H1 (cell line): ENCODE data around the gene RPRD1A. TPM values are rescaled to one million over a fixed set of nuclear protein-coding genes. Genes with fewer than 3 reads are reported as not detected.

Source experiments
- CTCF ChIA-PET: fragments of 300-600 bp; sonication (Branson Sonifier 250); formaldehyde crosslinking; loops from one replicate; lab custom pipeline; 2021; ENCODE audit not compliant: partially characterized antibody; lab: Charles Lee
- POLR2A ChIA-PET: fragments of 300-600 bp; sonication (Branson Sonifier 250); formaldehyde crosslinking; loops from one replicate; lab custom pipeline; 2021; ENCODE audit warnings: inconsistent platforms; ENCODE audit not compliant: partially characterized antibody; lab: Charles Lee
- DNase-seq, 2 experiments: peaks; one replicate each; pipeline versions ENCODE4 v3.0.0 to v3.0.0-alpha.2; 2010 to 2022; ENCODE audit warnings: low spot score in 2 of 2, low read depth in 1 of 2, mixed read lengths in 1 of 2
- FAIRE-seq: peaks from 2 replicates; lab custom pipeline; 2011; peaks lifted over from hg19 to GRCh38; lab: Jason Lieb, UNC
- H2AFZ ChIP-seq: 2 replicates; pipeline ENCODE4 v1.8.1; 2012; ENCODE audit warnings: low read length, inconsistent platforms
- H2AK5ac ChIP-seq: 2 replicates; pipeline ENCODE4 v1.6.1; 2013; ENCODE audit warnings: low read depth, low read length
- H2BK120ac ChIP-seq: replicated peaks from 2 replicates; pipeline ENCODE3; 2013; ENCODE audit warnings: low read depth, low read length, inconsistent platforms
- H2BK12ac ChIP-seq: 2 replicates; pipeline ENCODE4 v1.6.1; 2013; ENCODE audit warnings: low read depth, low read length
- H2BK15ac ChIP-seq: 2 replicates; pipeline ENCODE4 v1.6.1; 2013; ENCODE audit warnings: low read length
- H2BK20ac ChIP-seq: 2 replicates; pipeline ENCODE4 v1.6.1; 2013; ENCODE audit warnings: low read length
- H2BK5ac ChIP-seq: 2 replicates; pipeline ENCODE4 v1.6.1; 2013; ENCODE audit warnings: low read depth, low read length
- H3K14ac ChIP-seq: 2 replicates; pipeline ENCODE4 v1.6.1; 2013; ENCODE audit warnings: inconsistent platforms; ENCODE audit not compliant: insufficient read length
- H3K18ac ChIP-seq: 2 replicates; pipeline ENCODE4 v1.6.1; 2013; ENCODE audit warnings: low read length; ENCODE audit errors: extremely low read depth
- H3K23ac ChIP-seq: 2 replicates; pipeline ENCODE4 v1.6.1; 2013; ENCODE audit warnings: inconsistent platforms; ENCODE audit not compliant: insufficient read length
- H3K23me2 ChIP-seq: 2 replicates; pipeline ENCODE4 v1.6.1; 2013; ENCODE audit warnings: low read depth, low read length
- H3K27ac ChIP-seq: 2 replicates; pipeline ENCODE4 v1.6.1; 2011; ENCODE audit warnings: low read depth, low read length, inconsistent platforms
- H3K27me3 ChIP-seq, 4 experiments: replicated peaks in 1 of 4; 1 replicate in 1 of 4; 2 replicates in 3 of 4; pipeline versions ENCODE4 v1.6.1 to v1.8.1; 2011 to 2013; ENCODE audit warnings: low read length in 3 of 4, mild to moderate bottlenecking in 3 of 4, inconsistent platforms in 2 of 4, mixed read lengths in 2 of 4, moderate library complexity in 1 of 4; ENCODE audit not compliant: control insufficient read depth in 3 of 4, insufficient read depth in 3 of 4; ENCODE audit errors: extremely low read depth in 1 of 4
- H3K36me3 ChIP-seq, 4 experiments: 2 replicates each; pipeline versions ENCODE4 v1.6.1 to v1.8.1; 2011 to 2013; ENCODE audit warnings: mild to moderate bottlenecking in 4 of 4, low read length in 3 of 4, moderate library complexity in 2 of 4, control low read depth in 1 of 4, inconsistent platforms in 1 of 4; ENCODE audit not compliant: insufficient read depth in 4 of 4, control insufficient read depth in 2 of 4
- H3K4ac ChIP-seq: replicated peaks from 2 replicates; pipeline ENCODE3; 2013; ENCODE audit warnings: low read length, low read depth, mixed read lengths, inconsistent platforms; ENCODE audit not compliant: insufficient read length
- H3K4me1 ChIP-seq, 4 experiments: replicated peaks in 1 of 4; 1 replicate in 1 of 4; 2 replicates in 3 of 4; pipeline versions ENCODE4 v1.6.1 to v1.8.1; 2011 to 2013; ENCODE audit warnings: low read length in 3 of 4, inconsistent platforms in 2 of 4, mixed read lengths in 1 of 4; ENCODE audit not compliant: insufficient read depth in 4 of 4, control insufficient read depth in 3 of 4
- H3K4me2 ChIP-seq, 2 experiments: 2 replicates each; pipeline versions ENCODE4 v1.6.1 to v1.8.1; 2011 to 2013; ENCODE audit warnings: low read depth in 2 of 2, low read length in 2 of 2, control low read depth in 1 of 2, inconsistent platforms in 1 of 2, mild to moderate bottlenecking in 1 of 2; ENCODE audit not compliant: insufficient read depth in 1 of 2
- H3K4me3 ChIP-seq, 4 experiments: fragments of 200-600, 300-600 bp in 1 of 4; sonication (generic), shearing (Covaris generic), sonication (Bioruptor Twin) in 1 of 4; 2 replicates each; pipeline versions ENCODE4 v1.5.1 to v1.8.1; 2011 to 2016; ENCODE audit warnings: low read length in 4 of 4, low read depth in 3 of 4, control low read depth in 2 of 4, inconsistent platforms in 2 of 4, mild to moderate bottlenecking in 2 of 4, mixed read lengths in 1 of 4, moderate library complexity in 1 of 4; ENCODE audit not compliant: insufficient read depth in 2 of 4; ENCODE audit errors: extremely low read depth in 1 of 4
- H3K56ac ChIP-seq: replicated peaks from 2 replicates; pipeline ENCODE3; 2013; ENCODE audit warnings: low read depth, mild to moderate bottlenecking, mixed read lengths, low read length, inconsistent platforms; ENCODE audit not compliant: insufficient read length
- H3K79me1 ChIP-seq: 2 replicates; pipeline ENCODE4 v1.6.1; 2013; ENCODE audit warnings: low read depth, low read length, control low read depth
- H3K79me2 ChIP-seq, 2 experiments: 2 replicates each; pipeline versions ENCODE4 v1.6.1 to v1.8.1; 2012 to 2013; ENCODE audit warnings: low read length in 2 of 2, mild to moderate bottlenecking in 2 of 2, inconsistent platforms in 1 of 2; ENCODE audit not compliant: insufficient read depth in 2 of 2, control insufficient read depth in 1 of 2
- H3K9ac ChIP-seq, 4 experiments: replicated peaks in 1 of 4; 1 replicate in 1 of 4; 2 replicates in 3 of 4; pipeline versions ENCODE4 v1.6.1 to v1.8.1; 2011 to 2013; ENCODE audit warnings: low read depth in 3 of 4, low read length in 3 of 4, control low read depth in 2 of 4, mild to moderate bottlenecking in 2 of 4, moderate library complexity in 2 of 4, inconsistent platforms in 1 of 4; ENCODE audit errors: extremely low read depth in 1 of 4
- H3K9me3 ChIP-seq, 2 experiments: 2 replicates each; pipeline versions ENCODE4 v1.6.1 to v1.8.1; 2012 to 2013; ENCODE audit warnings: mild to moderate bottlenecking in 2 of 2, moderate library complexity in 2 of 2, control low read depth in 1 of 2, inconsistent platforms in 1 of 2, low read depth in 1 of 2, low read length in 1 of 2, mixed read lengths in 1 of 2; ENCODE audit not compliant: insufficient read depth in 2 of 2
- H4K20me1 ChIP-seq, 2 experiments: replicated peaks in 1 of 2; 2 replicates each; pipeline versions ENCODE3 to v1.8.1; 2011 to 2013; ENCODE audit warnings: inconsistent platforms in 2 of 2, low read length in 2 of 2, mild to moderate bottlenecking in 1 of 2; ENCODE audit not compliant: insufficient read depth in 2 of 2, control insufficient read depth in 1 of 2
- H4K5ac ChIP-seq: 2 replicates; pipeline ENCODE4 v1.6.1; 2013; ENCODE audit warnings: low read length, low read depth, mixed read lengths, inconsistent platforms; ENCODE audit not compliant: insufficient read length
- H4K8ac ChIP-seq: 2 replicates; pipeline ENCODE4 v1.8.0; 2013; ENCODE audit warnings: mild to moderate bottlenecking, moderate library complexity, low read length, inconsistent platforms; ENCODE audit not compliant: insufficient read depth; ENCODE audit errors: extremely low read depth
- H4K91ac ChIP-seq: replicated peaks from 2 replicates; pipeline ENCODE3; 2013; ENCODE audit warnings: low read length, mixed read lengths, inconsistent platforms; ENCODE audit not compliant: insufficient read length
- CBX5 ChIP-seq: fragments of 300-800, 300-1000 bp; sonication (generic); IDR thresholded peaks from 2 replicates; pipeline ENCODE4 v1.7.1; 2016; ENCODE audit warnings: antibody characterized with exemption, low read length, low read depth
- CTBP2 ChIP-seq: IDR thresholded peaks from 2 replicates; pipeline ENCODE4 v1.7.0; 2011; ENCODE audit warnings: borderline replicate concordance, mild to moderate bottlenecking, moderate library complexity, mixed read lengths, low read length; ENCODE audit not compliant: insufficient read depth, insufficient read length
- GABPA ChIP-seq: IDR thresholded peaks from 2 replicates; pipeline ENCODE4 v1.6.1; 2011; ENCODE audit warnings: mild to moderate bottlenecking, low read length, moderate library complexity, borderline replicate concordance; ENCODE audit not compliant: insufficient read depth
- MAFK ChIP-seq: IDR thresholded peaks from 2 replicates; pipeline ENCODE4 v1.6.1; 2012; ENCODE audit warnings: low read depth, mild to moderate bottlenecking, improper control_type of control experiment, low read length
- NRF1 ChIP-seq: IDR thresholded peaks from 2 replicates; pipeline ENCODE4 v1.6.1; 2011; ENCODE audit warnings: mild to moderate bottlenecking, low read depth, low read length, improper control_type of control experiment
- PHF8 ChIP-seq: fragments of 200-600 bp; sonication (generic); conservative IDR thresholded peaks from 2 replicates; pipeline ENCODE4 v1.7.1; 2012; ENCODE audit warnings: low read depth, mild to moderate bottlenecking, inconsistent platforms, low read length, moderate library complexity
- SRF ChIP-seq: IDR thresholded peaks from 2 replicates; pipeline ENCODE4 v1.6.1; 2011; ENCODE audit warnings: mild to moderate bottlenecking, low read depth, low read length, moderate library complexity
- YY1 ChIP-seq: IDR thresholded peaks from 2 replicates; pipeline ENCODE4 v1.6.1; 2011; ENCODE audit warnings: low read depth, mild to moderate bottlenecking, low read length
- WGBS, 2 experiments: shearing (Covaris generic) in 1 of 2; methylation state at CpG; one replicate each; pipeline versions ENCODE4 v1.1.6 to v1.1.7; 2013 to 2015; ENCODE audit warnings: low lambda C conversion rate in 2 of 2, mixed read lengths in 2 of 2, inconsistent platforms in 1 of 2, low coverage in 1 of 2, missing lambda C conversion rate in 1 of 2; ENCODE audit not compliant: insufficient replicate concordance in 2 of 2, insufficient coverage in 1 of 2, insufficient read length in 1 of 2; ENCODE audit errors: extremely low coverage in 1 of 2, missing lambda C conversion rate in 1 of 2; 5-methylcytosine and 5-hydroxymethylcytosine counted together
- polyA plus RNA-seq, 7 experiments: library from polyadenylated mRNA; depleted of rRNA in 3 of 7; stranded (reverse) in 5 of 7; unstranded in 2 of 7; fragments of >200 nt in 5 of 7; fragments of 200-250 nt in 2 of 7; gene quantifications; 1 replicate in 5 of 7; 2 replicates in 1 of 7; 4 replicates in 1 of 7; pipeline versions ENCODE4 v1.2.1 to v1.2.3, GENCODE V29; 2011 to 2013; ENCODE audit warnings: missing spikeins in 2 of 7, mixed read lengths in 2 of 7
- total RNA-seq: library from RNA; stranded (reverse); fragmentation: NEBNext Ultra II Directional; extraction: Animal tissue kit (Norgen Biotek cat#: 25700); gene quantifications from 2 replicates; pipeline ENCODE4 v1.2.1, GENCODE V29; 2021
- TF ChIP-seq, protein P1 (sequence below): IDR thresholded peaks from 2 replicates; pipeline ENCODE4 v1.6.1; 2012; ENCODE audit warnings: low read length, inconsistent platforms

RPRD1A gene
- total and polyA plus RNA-seq, 2 of the 8 experiments (the other 6 are each of a cell fraction or from before 2014, with no cell fraction given), result 40.5 to 106 TPM

GRCh38 chr18:35983818-35984217 is 83.5 kb downstream of the RPRD1A start:
- Histone ChIP-seq H4K8ac (no peak overlapping the region), H3K14ac (no peak overlapping the region), H3K79me1 (no peaks in the 10 kb centered on the region), H3K4ac (no peak overlapping the region), H2BK15ac (no peak overlapping the region), H3K4me2 (no peak overlapping the region), H3K27me3 (no peaks in the 10 kb centered on the region), H3K4me1 (no peaks in the 10 kb centered on the region), H2BK5ac (no peak overlapping the region), H4K91ac (no peak overlapping the region), H2BK20ac (no peak overlapping the region), H3K18ac (no peak overlapping the region), H2BK12ac (no peak overlapping the region), H3K56ac (no peak overlapping the region), H3K79me2 (no peaks in the 10 kb centered on the region), H3K27ac (no peak overlapping the region), H4K20me1 (no peaks in the 10 kb centered on the region), H3K36me3 (peaks cover 2 to 31% (median 19%) of the 10 kb centered on the region in 4 experiments; a peak in 5 of 8 replicates), H3K23ac (no peak overlapping the region), H2AK5ac (no peak overlapping the region), H2AFZ (no peak overlapping the region), H4K5ac (no peak overlapping the region), H3K9me3 (no peaks in the 10 kb centered on the region), H2BK120ac (no peak overlapping the region), H3K9ac (no peak overlapping the region), H3K4me3 (no peak overlapping the region), H3K23me2 (no peaks in the 10 kb centered on the region)
- FAIRE-seq (no peak), DNase-seq (no peak)
- ChIA-PET POLR2A (interaction anchor here (0.9 kb wide), 1 partner anchor 527 kb away, joined by 3 read pairs; no protein-coding TSS in a partner anchor), CTCF (interaction anchor here (0.7 to 1.9 kb wide), 3 partner anchors 9 to 228 kb away, joined by 4 to 5 read pairs (median 4); no protein-coding TSS in a partner anchor)
- WGBS, 2 experiments, result 91% methylated on average over 5 of the region's 5 CpGs; no CpG with 5 or more reads in 1 of the 2 experiments
- TF ChIP-seq MAFK (no peak), GABPA (no peak), SRF (no peak), PHF8 (no peak), NRF1 (no peak), CBX5 (no peak), YY1 (no peak), CTBP2 (no peak)
- TF ChIP-seq, protein P1, sequence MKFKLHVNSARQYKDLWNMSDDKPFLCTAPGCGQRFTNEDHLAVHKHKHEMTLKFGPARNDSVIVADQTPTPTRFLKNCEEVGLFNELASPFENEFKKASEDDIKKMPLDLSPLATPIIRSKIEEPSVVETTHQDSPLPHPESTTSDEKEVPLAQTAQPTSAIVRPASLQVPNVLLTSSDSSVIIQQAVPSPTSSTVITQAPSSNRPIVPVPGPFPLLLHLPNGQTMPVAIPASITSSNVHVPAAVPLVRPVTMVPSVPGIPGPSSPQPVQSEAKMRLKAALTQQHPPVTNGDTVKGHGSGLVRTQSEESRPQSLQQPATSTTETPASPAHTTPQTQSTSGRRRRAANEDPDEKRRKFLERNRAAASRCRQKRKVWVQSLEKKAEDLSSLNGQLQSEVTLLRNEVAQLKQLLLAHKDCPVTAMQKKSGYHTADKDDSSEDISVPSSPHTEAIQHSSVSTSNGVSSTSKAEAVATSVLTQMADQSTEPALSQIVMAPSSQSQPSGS, result no peak
